ENCODE measurements around the gene WNT4.

- no peak for TF ChIP-seq CTCF (conservative IDR thresholded peaks at IDR 0.05 in 1 of 2, IDR thresholded peaks at IDR 0.05 in 1 of 2; ENCODE audit: extremely low read depth in 1 of 2, insufficient read depth in 1 of 2, low read depth in 1 of 2, low read length in 2 of 2)
- TF ChIP-seq EZH2 (IDR thresholded peaks at IDR 0.05; ENCODE audit: borderline replicate concordance, low read length) = no peak
These were observed 23.5 kb upstream of the WNT4 start for GRCh38 chr1:22166439-22166838.
